Spleen (tissue), 7 donors: Measurements from ENCODE around the gene MSANTD2.

ENCODE experiments used
- CTCF ChIP-seq, 11 experiments: fragments of 200-600 bp in 7 of 11; fragments of 450-650 bp in 4 of 11; sonication (generic) in 4 of 11; IDR thresholded peaks in 8 of 11; conservative IDR thresholded peaks in 3 of 11; 1 replicate in 7 of 11; 2 replicates in 4 of 11; pipeline versions ENCODE4 v1.4.0 to v1.8.0; 2016 to 2021; ENCODE audit warnings: antibody characterized with exemption in 11 of 11, inconsistent platforms in 4 of 11, mild to moderate bottlenecking in 1 of 11
- POLR2A ChIP-seq, 3 donors: fragments of 450-650 bp; IDR thresholded peaks; one replicate each; pipeline ENCODE4 v1.5.1; 2017; ENCODE audit warnings: antibody characterized with exemption in 3 of 3, mild to moderate bottlenecking in 1 of 3
- POLR2AphosphoS5 ChIP-seq, 3 donors: sonication (generic); formaldehyde crosslinking; IDR thresholded peaks; one replicate each; pipeline ENCODE4 v1.5.1; 2017; ENCODE audit warnings: antibody characterized with exemption in 3 of 3
- donor health status: DM: no; HTN: no; CAD: no; lungs with moderate emphysema.
- donor health status: DM: no; HTN: no; CAD: no.
- donor health status: DM: no; HTN: no; CAD: no.

DNA sequence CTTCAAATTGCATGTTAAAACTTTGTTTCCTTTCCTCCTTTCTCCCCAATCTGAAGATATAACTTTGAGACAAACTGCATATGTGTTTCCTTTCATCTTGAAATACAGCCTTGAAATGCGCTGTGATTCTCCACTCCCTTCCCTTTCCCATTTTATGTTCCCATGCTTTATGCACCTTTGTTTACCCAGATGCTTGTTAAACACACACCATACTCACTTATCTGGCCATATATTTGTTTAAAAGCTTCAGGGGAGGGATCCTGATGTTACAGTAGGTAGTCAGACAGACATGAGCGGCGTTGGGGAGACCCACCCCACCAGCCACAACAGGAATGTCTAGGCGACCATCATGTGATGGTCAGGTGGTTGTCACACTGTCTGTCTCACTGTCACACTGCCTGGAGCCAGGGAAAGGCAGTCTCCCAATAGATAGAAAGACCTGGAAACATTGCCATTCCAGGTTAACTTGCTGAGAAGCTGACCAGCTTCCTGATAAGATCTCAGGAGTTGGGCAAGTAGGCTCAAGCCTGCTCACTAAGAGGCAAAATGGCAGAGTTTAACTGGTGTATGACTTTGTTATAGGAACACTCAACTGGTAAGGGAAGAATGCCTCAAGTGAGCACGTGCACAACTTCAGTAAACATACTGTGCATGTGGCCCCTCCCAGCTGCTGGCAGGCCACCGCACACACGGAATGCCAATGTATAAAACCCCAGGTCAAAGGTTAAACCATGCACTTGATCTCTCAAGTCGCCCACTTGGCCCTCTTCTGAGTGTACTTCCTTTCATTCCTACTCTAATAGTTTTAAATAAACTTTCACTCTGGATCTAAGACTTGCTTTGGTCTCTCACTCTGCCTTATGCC is 23.5 kb upstream of the MSANTD2 start:
- TF ChIP-seq CTCF (IDR thresholded peaks at IDR 0.05 in 8 of 11, conservative IDR thresholded peaks at IDR 0.05 in 3 of 11) (no peak), POLR2A (IDR thresholded peaks at IDR 0.05) (no peak), POLR2AphosphoS5 (IDR thresholded peaks at IDR 0.05) (no peak)
